SK-N-SH (cell line): ENCODE data around the gene OGFOD1. TPM values are rescaled to one million over a fixed set of nuclear protein-coding genes. Genes with fewer than 3 reads are reported as not detected.

ENCODE experiments used
- CTCF ChIA-PET: fragments of 300-600, 350-600 bp; formaldehyde crosslinking; extraction: SDS; loops from one replicate; lab custom pipeline; 2021; lab: Yijun Ruan, JAX
- POLR2A ChIA-PET: fragments of 350-600 bp; sonication (Branson Sonifier 250); formaldehyde crosslinking; extraction: SDS; loops from one replicate; lab custom pipeline; 2020; ENCODE audit warnings: antibody characterized with exemption, inconsistent platforms; lab: Yijun Ruan, JAX
- DNase-seq: peaks from one replicate; pipeline ENCODE4 v3.0.0; 2012
- H2AFZ ChIP-seq: fragments of 200-600 bp; sonication (generic); 2 replicates; pipeline ENCODE4 v1.8.1; 2016; ENCODE audit warnings: antibody characterized with exemption, mild to moderate bottlenecking, low read depth
- H3F3A ChIP-seq: fragments of 200-600 bp; sonication (generic); replicated peaks from 2 replicates; pipeline ENCODE3; 2016; ENCODE audit warnings: antibody characterized with exemption, mild to moderate bottlenecking; ENCODE audit not compliant: insufficient read depth
- H3K27ac ChIP-seq, 2 experiments: fragments of 200-500 bp in 1 of 2; fragments of 200-600 bp in 1 of 2; sonication (Bioruptor generic) in 1 of 2; sonication (generic), shearing (Covaris generic) in 1 of 2; 2 replicates each; pipeline versions ENCODE4 v1.5.1 to v1.6.1; 2014 to 2016; ENCODE audit warnings: low read depth in 2 of 2, inconsistent platforms in 1 of 2, low read length in 1 of 2, mild to moderate bottlenecking in 1 of 2, mixed read lengths in 1 of 2
- H3K27me3 ChIP-seq: fragments of 200-600 bp; sonication (generic), shearing (Covaris generic); 2 replicates; pipeline ENCODE4 v1.6.1; 2016; ENCODE audit warnings: mixed run types; ENCODE audit not compliant: insufficient read depth
- H3K36me3 ChIP-seq, 2 experiments: fragments of 200-500 bp in 1 of 2; fragments of 200-600 bp in 1 of 2; sonication (Bioruptor generic) in 1 of 2; sonication (generic) in 1 of 2; replicated peaks in 1 of 2; 2 replicates each; pipeline versions ENCODE3 to v1.5.1; 2014 to 2016; ENCODE audit warnings: low read length in 1 of 2, mild to moderate bottlenecking in 1 of 2; ENCODE audit not compliant: insufficient read depth in 2 of 2, control insufficient read depth in 1 of 2
- H3K4me1 ChIP-seq, 2 experiments: fragments of 200-500 bp in 1 of 2; fragments of 200-600 bp in 1 of 2; sonication (Bioruptor generic) in 1 of 2; sonication (generic), shearing (Covaris generic) in 1 of 2; 2 replicates each; pipeline versions ENCODE4 v1.5.1 to v1.6.1; 2014 to 2016; ENCODE audit warnings: low read depth in 1 of 2, low read length in 1 of 2, mixed run types in 1 of 2; ENCODE audit not compliant: insufficient read depth in 2 of 2, control insufficient read depth in 1 of 2
- H3K4me2 ChIP-seq: fragments of 200-600 bp; sonication (generic), shearing (Covaris generic); 2 replicates; pipeline ENCODE4 v1.6.1; 2017; ENCODE audit warnings: mixed run types
- H3K4me3 ChIP-seq, 2 experiments: fragments of 200-500 bp in 1 of 2; fragments of 200-600 bp in 1 of 2; sonication (Bioruptor generic) in 1 of 2; sonication (generic), shearing (Covaris generic) in 1 of 2; 2 replicates each; pipeline versions ENCODE4 v1.5.1 to v1.8.1; 2014 to 2016; ENCODE audit warnings: low read depth in 2 of 2, inconsistent platforms in 1 of 2, low read length in 1 of 2, mild to moderate bottlenecking in 1 of 2, mixed read lengths in 1 of 2, moderate library complexity in 1 of 2
- H3K79me2 ChIP-seq: fragments of 200-600 bp; sonication (generic); 2 replicates; pipeline ENCODE4 v1.8.1; 2017; ENCODE audit warnings: mild to moderate bottlenecking; ENCODE audit not compliant: insufficient read depth
- H3K9ac ChIP-seq: fragments of 200-600 bp; sonication (generic); 2 replicates; pipeline ENCODE4 v1.6.1; 2017; ENCODE audit warnings: mixed run types
- H3K9me2 ChIP-seq: fragments of 200-600 bp; sonication (generic); 2 replicates; pipeline ENCODE4 v1.6.1; 2017; ENCODE audit warnings: mixed run types
- H3K9me3 ChIP-seq: fragments of 200-600 bp; sonication (generic); 2 replicates; pipeline ENCODE4 v1.6.1; 2017; ENCODE audit warnings: mixed run types, mild to moderate bottlenecking, moderate library complexity
- H4K20me1 ChIP-seq: fragments of 200-600 bp; sonication (generic); 2 replicates; pipeline ENCODE4 v1.6.1; 2017; ENCODE audit warnings: mild to moderate bottlenecking, mixed run types; ENCODE audit not compliant: insufficient read depth
- FOXM1 ChIP-seq: IDR thresholded peaks from 2 replicates; pipeline ENCODE4 v1.4.0; 2012; ENCODE audit warnings: low read depth, mild to moderate bottlenecking
- GATA2 ChIP-seq: sonication (generic); formaldehyde crosslinking; IDR thresholded peaks from 2 replicates; pipeline ENCODE4 v1.5.0; 2020; ENCODE audit warnings: mild to moderate bottlenecking, missing genetic modification reagents
- MAX ChIP-seq: IDR thresholded peaks from 2 replicates; pipeline ENCODE4 v1.4.0; 2012; ENCODE audit warnings: low read depth
- NFIC ChIP-seq: IDR thresholded peaks from 2 replicates; pipeline ENCODE4 v1.4.0; 2012; ENCODE audit warnings: borderline replicate concordance
- ZBTB33 ChIP-seq: IDR thresholded peaks from 2 replicates; pipeline ENCODE4 v1.4.0; 2012; ENCODE audit warnings: low read depth, borderline replicate concordance
- WGBS: methylation state at CpG from one replicate; pipeline ENCODE4 v1.1.6; 2017; ENCODE audit warnings: low lambda C conversion rate; 5-methylcytosine and 5-hydroxymethylcytosine counted together
- polyA plus RNA-seq, 3 experiments: library from polyadenylated mRNA; depleted of rRNA; stranded (reverse); fragments of >200 nt; gene quantifications; 2 replicates each; pipeline ENCODE4 v1.2.3, GENCODE V29; 2012
- TF ChIP-seq, protein P1 (sequence below): fragments of 200-600 bp; sonication (generic); IDR thresholded peaks from 2 replicates; pipeline ENCODE4 v1.6.1; 2017; ENCODE audit warnings: antibody characterized with exemption, mild to moderate bottlenecking, moderate library complexity
- TF ChIP-seq, protein P2 (sequence below): fragments of 150-350 bp; IDR thresholded peaks from 2 replicates; pipeline ENCODE4 v1.6.1; 2017; ENCODE audit warnings: antibody characterized with exemption, low read length, low read depth, borderline replicate concordance

The OGFOD1 gene
- polyA plus RNA-seq, 1 of the 3 experiments (the other 2 are of a cell fraction): 35.6 TPM

- TF ChIP-seq MAX (no peak), NFIC (no peak)
- TF ChIP-seq, protein P1, sequence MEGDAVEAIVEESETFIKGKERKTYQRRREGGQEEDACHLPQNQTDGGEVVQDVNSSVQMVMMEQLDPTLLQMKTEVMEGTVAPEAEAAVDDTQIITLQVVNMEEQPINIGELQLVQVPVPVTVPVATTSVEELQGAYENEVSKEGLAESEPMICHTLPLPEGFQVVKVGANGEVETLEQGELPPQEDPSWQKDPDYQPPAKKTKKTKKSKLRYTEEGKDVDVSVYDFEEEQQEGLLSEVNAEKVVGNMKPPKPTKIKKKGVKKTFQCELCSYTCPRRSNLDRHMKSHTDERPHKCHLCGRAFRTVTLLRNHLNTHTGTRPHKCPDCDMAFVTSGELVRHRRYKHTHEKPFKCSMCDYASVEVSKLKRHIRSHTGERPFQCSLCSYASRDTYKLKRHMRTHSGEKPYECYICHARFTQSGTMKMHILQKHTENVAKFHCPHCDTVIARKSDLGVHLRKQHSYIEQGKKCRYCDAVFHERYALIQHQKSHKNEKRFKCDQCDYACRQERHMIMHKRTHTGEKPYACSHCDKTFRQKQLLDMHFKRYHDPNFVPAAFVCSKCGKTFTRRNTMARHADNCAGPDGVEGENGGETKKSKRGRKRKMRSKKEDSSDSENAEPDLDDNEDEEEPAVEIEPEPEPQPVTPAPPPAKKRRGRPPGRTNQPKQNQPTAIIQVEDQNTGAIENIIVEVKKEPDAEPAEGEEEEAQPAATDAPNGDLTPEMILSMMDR: no peak
These were observed 28.4 kb upstream of the OGFOD1 start (continued) for GRCh38 chr16:56422896-56423441.

GRCh38 chr16:56423584-56424403 is 27.6 kb upstream of the OGFOD1 start:
- H3K9me2 ChIP-seq: no peaks in the 10 kb centered on the region
- H4K20me1 ChIP-seq: peaks cover 54% of the 10 kb centered on the region
- TF ChIP-seq FOXM1 (no peak), GATA2 (CRISPR knock-in tag) (peak; percentile 38)
- TF ChIP-seq, all 33 proteins: peak for 1
- Histone ChIP-seq H3K27ac (no peak overlapping the region; a peak in 1 of 4 replicates), H3K9ac (peak overlapping the region; percentile 92), H3K4me1 (peaks cover 0 to 9% of the 10 kb centered on the region in 2 experiments; a peak in 3 of 4 replicates), H3K9me3 (peaks cover 5% of the 10 kb centered on the region; the same call in 1 of the 2 replicates), H3K4me3 (peak overlapping the region; percentile 80 to 93), H2AFZ (no peak overlapping the region), H3F3A (peaks cover 28% of the 10 kb centered on the region), H3K4me2 (peak overlapping the region; percentile 83), H3K27me3 (no peaks in the 10 kb centered on the region), H3K79me2 (peaks cover 63% of the 10 kb centered on the region), H3K36me3 (peaks cover 0 to 6% of the 10 kb centered on the region in 2 experiments)
- ChIA-PET POLR2A (no interaction called here), CTCF (no interaction called here)
- 32% methylated on average over 7 of the region's 7 CpGs for WGBS
- DNase-seq: peak; percentile 11

DNA sequence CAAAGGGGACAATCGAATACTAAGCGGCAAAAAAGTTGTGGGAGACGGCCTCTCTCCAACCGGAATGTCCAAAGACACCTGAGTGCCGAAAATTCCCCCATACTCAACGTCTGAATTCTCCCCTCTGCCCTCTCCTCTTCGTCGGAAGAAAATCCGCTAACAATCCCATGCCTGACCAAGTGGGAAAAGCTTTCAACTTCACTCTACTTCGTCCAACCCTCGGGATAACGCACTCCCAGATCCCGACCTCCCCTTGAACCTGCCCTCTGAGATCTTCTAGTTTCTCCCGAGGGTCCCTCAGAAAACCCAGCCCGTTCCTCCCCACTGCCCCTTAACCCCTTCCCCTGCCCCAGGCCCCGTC is 27.0 kb upstream of the OGFOD1 start:
- H3K9me3 ChIP-seq: peaks cover 5% of the 10 kb centered on the region; the same call in 1 of the 2 replicates
- H3K4me1 ChIP-seq: peaks cover 0 to 9% of the 10 kb centered on the region in 2 experiments; a peak in 3 of 4 replicates
- H3K79me2 ChIP-seq: peaks cover 57% of the 10 kb centered on the region
- ChIA-PET POLR2A (no interaction called here), CTCF (no interaction called here)
- peaks cover 0 to 12% of the 10 kb centered on the region in 2 experiments for H3K36me3 ChIP-seq
- no peak for DNase-seq
- H3K9me2 ChIP-seq: no peaks in the 10 kb centered on the region
- no peak for TF ChIP-seq ZBTB33
- TF ChIP-seq, protein P2, sequence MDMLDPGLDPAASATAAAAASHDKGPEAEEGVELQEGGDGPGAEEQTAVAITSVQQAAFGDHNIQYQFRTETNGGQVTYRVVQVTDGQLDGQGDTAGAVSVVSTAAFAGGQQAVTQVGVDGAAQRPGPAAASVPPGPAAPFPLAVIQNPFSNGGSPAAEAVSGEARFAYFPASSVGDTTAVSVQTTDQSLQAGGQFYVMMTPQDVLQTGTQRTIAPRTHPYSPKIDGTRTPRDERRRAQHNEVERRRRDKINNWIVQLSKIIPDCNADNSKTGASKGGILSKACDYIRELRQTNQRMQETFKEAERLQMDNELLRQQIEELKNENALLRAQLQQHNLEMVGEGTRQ: no peak
- peak overlapping the region; percentile 92 for H3K9ac ChIP-seq
- no peak overlapping the region; a peak in 1 of 4 replicates for H3K27ac ChIP-seq
- peak overlapping the region; percentile 80 to 93 for H3K4me3 ChIP-seq
- no peaks in the 10 kb centered on the region for H3K27me3 ChIP-seq
- peaks cover 48% of the 10 kb centered on the region for H4K20me1 ChIP-seq
- H3K4me2 ChIP-seq: peak overlapping the region; percentile 83
- WGBS: 2% methylated on average over 16 of the region's 16 CpGs
- no peak overlapping the region for H2AFZ ChIP-seq
- H3F3A ChIP-seq: peaks cover 28% of the 10 kb centered on the region
